HG02973 (cell line): ENCODE measurements around the gene ABCC12.
"Not testable (repeated sequence)": the region's sequence is repeated elsewhere in the genome, so short reads cannot be mapped to it uniquely, and the experiment has no call there.

Experiments used
- ATAC-seq: cut with Tn5 transposase; IDR thresholded peaks from one replicate; pipeline ENCODE4 v1.9.1; 2021; ENCODE audit warnings: moderate library complexity; ENCODE audit not compliant: unreplicated experiment

Gene ABCC12

DNA sequence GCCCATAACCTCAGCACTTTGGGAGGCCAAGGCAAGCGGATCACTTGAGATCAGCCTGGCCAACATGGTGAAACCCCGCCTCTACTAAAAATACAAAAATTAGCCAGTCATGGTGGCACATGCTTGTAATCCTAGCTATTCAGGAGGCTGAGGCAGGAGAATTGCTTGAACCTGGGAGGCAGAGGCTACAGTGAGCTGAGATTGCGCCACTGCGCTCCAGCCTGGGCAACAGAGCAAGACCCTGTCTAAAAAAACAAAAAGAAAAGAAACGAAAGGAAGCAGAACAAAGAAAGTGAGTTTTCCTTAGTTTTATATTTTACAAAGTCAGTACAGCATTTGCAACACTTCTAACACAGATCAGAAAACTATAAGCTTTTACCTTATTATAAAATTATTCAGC lies 10.8 kb upstream of the ABCC12 start:
- ATAC-seq, result not testable (repeated sequence)

DNA sequence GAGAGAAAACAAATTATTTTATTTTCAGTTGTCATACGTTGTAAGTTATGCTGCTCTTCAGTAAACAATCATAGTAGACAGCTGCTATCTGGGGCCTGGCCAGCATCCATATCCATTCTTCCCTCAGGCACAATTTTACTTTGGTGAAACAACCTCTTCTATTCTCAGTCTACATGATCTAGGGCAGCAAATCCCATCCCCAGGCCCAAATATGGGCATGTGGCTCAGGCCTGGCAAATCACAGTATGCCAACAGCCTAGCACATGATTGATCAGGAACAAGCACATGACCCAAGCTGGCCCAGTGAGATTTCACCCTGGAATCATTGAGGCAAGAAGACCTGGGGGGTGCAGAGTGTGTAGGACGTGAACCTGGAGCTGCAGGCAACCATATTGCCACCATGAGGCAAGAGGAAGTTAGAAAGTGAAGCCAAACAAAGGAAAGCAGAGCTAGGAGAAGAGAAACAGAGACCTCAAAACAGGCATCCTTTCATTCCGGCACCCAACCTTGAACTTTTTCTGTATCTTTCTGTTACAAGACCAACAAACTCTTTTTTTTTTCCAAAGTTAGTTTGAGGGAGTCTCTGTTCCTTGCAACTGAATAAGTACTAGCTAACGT lies 10.3 kb upstream of the ABCC12 start:
- ATAC-seq, result no peak

DNA sequence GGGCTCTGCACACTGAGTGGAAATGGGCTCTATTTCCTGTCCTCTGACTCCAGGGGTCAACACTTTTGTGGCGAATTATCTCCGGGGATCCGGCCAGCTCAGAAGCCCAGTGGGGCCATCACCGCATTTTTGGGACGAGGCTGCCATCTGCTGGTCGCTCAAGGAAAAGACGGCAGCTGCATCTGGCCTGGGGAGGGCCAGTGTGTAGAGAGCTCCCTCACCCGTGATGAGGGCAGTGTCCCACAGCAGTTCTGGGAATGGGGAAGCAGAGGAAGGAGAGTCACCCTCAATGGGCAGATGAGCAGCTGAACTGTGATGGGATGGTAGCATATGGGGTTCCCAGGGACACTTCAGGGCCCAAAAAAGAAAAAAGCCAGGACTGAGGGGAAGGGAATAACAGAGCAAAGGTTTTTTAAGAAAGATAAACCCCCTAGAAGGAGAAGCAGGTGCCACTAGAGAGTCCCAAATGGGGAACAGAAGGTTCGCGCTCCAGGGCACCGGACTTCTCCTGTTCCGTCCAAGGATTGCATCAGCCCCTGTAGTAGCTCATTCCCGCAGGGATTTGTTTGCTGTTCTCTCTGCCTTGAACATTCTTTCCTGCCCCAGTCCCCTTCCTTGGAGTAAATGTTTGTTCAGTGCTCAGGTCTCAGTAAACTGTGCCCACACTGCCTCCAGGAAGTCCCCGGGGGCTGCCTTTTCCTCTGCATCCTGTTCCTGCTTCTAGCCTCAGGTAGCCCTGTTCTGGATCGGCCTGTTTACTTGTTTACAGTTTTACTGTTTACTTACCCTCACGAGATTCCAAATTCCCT lies 9.3 kb upstream of the ABCC12 start:
- ATAC-seq, result peak; percentile 67

DNA sequence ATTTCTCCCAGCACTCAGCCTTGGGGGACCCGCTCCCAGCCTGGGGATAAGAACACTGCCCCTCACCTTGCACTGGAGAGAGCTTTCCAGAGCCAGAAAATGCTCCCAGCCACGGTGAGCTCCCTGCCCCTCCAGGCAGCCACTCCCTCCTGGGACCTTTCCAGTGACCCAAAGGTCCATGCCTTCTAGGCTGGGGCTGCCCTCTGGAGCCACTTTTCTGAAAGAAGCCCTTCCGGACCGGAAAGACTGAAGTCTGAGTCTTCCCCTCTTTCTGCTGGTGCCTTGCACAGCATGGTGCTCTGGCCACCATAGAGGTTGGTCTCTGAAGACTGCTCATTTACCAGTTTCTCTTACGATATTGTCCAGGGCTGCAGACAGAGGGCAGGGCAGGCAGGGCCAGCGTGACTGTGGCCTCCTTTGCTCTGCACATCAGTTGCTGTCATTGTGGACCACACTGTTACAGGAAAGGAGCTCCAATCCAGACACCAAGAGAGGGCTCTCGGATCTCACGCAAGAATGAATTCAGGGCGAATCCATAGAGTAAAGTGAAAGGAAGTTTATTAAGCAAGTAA lies 7.1 kb upstream of the ABCC12 start:
- ATAC-seq, result no peak

DNA sequence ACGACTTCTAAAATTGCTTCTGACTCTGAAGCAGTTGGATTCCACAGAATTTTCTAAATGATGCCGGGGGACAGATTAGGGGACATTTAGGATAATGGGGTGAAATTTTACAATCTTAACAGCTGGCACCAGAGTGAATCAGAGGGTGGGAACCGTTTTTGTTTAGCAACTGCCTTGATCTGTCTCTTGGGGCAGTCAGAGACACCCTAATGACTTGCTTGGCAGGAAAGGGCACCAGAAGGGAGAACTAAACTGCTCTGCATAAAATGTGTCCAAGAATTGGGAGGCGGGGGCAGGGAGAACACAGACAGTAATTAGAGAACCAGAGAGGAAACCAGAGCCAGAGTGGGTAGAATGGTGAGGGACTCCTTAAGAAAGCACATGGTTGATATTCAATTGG lies 6.1 kb upstream of the ABCC12 start:
- ATAC-seq, result no peak

DNA sequence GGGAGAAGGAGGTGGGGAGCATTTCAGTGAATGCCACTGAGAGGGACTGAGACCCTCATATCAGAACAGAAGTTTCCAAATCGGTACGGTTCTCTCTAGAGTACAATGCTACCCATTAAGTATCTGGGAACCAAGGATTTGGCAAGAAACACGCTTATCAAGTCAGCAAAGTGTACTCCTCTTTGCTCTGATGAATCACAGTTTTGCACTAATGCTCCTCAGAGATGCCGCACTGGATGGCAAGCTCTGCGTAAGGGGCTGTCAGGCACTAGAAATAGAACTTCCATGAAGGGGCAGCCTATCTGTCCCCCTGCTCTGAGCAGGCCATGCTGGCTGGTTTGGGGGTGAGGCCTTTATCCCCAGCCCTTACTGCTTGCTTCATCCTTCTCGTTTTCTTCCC lies 4.8 kb upstream of the ABCC12 start:
- ATAC-seq, result no peak

DNA sequence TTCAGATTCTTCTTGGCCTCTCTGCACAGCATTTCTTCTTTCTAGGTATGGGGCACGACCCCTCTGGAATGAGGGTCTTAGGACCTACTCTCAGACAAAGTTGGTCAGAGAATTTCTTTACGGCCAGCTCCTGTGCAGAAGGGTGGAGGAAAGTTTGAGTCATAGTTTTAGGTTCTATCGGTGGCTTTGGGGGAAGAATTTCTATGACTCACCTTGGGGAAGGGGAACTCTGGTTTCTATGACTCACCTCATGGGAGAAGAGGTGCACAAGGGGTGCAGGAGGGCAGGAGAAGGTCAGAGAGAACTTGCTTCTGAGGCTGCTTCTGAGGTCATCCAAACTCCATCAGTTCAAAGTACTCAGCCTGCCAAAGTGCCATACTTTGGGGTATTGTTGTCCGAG lies 2.5 kb upstream of the ABCC12 start:
- peak; percentile 77 for ATAC-seq

DNA sequence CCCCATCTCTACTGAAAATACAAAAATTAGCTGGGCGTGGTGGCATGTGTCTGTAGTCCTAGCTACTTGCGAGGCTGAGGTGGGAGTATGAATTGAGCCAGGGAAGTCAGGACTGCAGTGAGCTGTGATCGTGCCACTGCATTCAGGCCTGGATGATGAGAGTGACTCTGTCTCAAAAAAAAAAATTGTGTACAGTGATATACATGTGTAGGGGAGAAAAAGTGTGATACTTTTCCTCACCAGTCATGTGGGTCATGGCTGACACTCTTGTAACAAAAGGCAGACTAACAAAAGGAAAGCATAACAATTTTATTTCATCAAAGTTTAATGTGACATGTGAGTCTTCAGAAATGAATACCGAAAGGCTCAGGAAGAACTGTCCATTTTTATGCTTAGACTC lies 2.0 kb upstream of the ABCC12 start:
- ATAC-seq, result no peak

DNA sequence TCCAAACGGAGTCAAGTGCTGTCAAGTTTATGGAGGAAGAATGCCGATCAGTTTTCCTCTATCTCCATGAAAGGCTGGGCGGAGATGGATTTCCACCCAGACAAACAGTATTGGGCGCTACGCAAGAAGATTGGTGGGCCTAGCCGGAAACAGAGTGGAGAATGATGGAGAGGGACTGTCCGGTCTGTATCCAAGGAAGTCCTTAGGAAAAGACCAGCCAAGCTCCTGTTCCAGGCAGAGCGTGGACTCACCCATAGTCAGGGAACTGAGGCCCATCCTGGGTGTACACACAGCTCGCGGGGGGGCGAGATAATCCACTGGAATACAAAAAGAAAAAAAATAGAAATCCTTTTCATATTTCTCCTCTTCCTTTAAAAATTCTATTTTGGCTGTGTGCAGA lies 1.5 kb upstream of the ABCC12 start:
- ATAC-seq, result no peak

DNA sequence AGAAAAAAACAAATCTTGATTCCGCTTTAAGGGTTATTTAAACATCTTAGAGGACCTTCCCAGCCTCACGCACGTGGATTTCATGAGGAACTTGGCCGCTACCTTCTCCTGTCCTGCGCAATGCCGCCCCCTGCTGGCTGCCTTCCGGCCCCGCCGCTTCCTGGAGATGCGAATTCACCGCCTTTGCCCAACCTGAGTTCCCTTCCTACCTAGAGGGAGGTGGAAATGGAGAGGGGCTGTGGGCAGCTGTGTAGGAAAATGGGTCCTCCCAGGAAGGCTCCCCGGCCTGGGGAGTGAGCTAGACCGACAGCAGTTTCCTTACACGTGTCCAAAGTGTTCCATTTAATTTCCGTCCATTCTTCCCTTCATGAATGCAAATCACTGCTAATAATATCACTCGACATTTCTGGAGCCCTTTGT lies 1.0 kb upstream of the ABCC12 start:
- ATAC-seq, result no peak

DNA sequence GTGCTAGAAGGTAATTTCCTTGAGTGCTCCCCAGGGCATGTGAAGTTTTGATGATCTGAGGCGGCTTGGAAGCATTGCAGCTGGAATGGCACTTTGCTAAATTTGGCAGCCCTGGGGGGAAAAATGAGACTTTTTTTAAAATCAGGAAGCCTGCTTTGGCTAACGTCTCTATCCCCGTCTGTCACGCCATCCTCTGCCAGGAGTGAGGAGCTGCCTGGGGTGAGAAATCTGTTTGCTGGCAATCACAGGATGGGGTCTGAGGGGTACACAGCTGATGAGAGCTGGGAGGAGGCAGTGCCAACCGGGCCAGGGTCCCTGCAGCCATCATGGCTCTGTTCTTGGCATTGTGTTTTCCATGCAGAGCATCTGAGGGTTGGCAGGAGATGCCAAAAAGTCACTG lies 2.0 kb downstream of the ABCC12 start:
- ATAC-seq, result no peak

DNA sequence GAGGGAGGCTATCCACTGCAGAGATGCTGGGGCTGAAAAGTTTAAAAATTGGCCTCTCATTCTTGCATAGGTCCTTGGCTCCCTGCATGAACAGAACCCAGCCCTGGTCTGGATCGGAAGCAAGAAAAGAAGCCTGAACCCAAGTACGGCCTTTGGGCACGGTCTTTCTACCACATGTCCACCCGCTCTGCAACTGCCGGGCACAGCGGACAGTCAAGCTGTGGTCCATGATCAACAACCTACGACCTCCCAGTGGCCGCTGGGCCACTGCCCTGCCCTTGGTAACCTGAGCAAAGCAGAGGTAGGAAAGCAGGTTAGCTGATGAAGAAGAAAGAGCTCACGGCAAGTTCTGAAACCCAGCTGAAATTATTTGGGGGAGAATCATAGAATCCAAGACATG lies 3.6 kb downstream of the ABCC12 start:
- no peak for ATAC-seq

DNA sequence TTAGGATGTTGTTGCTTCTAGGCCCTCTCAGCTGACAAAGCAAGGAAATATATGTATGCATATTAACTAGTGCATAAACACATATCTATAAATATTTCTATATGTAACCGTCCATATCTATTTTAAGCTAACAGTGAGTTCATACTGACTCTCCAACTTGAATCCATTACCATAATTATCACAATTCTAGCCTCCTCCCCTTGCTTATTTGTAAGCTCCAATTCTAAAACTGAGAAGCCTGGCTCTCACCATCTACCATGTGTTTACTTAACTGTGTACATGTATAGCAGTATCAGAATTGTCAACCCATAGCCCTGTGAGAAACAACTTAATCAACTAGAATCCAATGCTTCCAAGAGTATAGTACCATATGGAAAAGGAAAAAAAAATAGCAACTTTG lies 5.1 kb downstream of the ABCC12 start:
- ATAC-seq, result no peak

DNA sequence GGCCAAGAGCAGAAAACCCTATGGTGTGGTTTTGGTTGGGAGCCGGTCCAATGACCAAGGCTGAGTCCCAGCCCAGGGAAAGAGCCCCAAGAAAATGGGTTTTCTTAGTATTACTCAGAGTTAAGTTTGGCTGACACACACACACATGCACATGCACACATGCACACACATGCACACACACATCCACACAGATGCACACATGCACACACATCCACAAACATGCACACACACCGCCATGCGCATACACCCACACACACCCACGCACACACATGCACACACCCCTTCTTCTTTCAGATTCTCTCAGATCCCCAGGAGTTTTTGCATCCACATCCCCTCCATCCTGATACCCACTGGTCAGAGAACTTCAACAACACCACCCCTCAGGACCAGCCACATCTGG lies 9.1 kb downstream of the ABCC12 start:
- no peak for ATAC-seq

DNA sequence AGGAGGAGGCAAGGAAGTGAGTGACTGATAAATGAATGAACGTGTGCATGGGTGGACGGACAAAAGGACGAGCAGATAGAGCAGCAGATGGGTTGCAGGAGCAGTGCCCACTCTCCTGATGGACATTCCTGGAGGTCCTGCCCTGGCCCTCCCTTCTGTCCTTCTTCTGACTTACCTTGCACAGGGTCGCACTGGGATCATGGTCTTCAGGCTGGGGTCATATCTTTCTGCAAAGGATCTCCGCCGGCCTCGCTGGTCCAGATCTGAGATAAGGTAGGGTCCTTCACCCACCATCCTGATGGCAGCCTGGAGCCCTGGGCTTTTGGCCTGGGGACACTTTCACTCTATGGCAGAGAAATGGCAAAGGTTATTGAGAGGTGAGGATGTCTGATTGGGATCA lies 9.7 kb downstream of the ABCC12 start:
- no peak for ATAC-seq

DNA sequence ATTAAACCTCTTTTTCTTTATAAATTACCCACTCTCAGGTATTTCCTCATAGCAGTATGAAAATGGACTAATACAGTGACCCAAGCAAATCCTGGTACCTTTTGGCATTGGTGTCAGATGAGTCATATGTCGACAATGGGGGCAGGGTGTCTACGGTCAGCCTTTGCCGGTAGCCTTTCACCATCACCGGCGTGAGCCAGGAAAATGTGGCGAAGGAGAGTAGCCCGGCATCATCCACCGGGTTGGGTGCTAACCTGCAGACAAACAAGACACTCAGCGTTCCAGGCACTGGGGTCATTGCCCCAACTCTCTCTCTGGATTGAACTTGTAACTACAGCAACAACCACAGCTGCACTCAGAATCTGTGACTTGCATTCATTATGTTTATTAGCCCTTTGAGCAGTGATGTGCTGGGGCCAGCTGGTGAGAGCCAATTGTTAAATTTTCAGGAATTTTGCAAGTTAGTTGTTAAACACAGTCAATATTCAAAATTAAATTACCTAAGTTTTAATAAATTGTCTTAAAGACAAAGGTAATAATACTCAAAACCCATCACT lies 11.9 kb downstream of the ABCC12 start:
- no peak for ATAC-seq

DNA sequence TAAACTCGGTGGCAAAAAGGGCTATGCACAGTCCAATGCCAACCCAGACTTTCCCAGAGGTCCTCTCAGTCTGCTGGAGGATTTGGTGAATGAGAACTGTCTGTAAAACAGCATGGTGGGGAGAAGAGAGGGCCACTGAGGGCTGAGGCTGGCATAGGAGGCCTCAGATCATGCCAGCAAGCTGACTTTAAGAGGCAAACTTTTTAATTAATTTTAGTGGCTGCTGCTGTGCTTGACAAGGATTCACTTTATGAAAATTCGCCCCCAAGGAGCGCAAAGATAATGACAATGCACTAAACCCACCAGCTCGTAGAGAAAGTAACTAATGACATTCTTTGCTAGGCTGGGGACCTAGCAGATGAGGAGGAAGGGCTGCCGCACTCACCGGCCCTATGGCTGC lies 15.0 kb downstream of the ABCC12 start:
- no peak for ATAC-seq

DNA sequence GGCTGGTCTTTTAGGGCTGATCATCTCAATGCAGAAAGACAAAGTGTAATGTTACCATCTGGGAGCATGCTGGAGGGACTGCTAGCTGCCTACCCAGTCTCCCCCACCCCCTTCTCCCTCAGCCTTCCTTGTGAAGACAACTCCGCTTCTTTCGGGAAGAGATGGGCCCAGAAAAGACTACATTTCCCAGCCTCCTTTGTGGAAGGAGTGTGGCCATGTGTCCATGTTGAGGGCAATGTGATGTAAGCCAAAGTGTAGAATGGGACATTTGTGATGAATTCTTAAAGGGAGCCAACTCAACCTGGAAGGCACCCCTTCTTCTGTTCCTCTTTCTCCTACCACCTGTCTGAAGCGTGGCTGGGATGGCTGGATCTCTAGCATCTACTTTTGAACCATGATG lies 16.3 kb downstream of the ABCC12 start:
- ATAC-seq, result no peak

DNA sequence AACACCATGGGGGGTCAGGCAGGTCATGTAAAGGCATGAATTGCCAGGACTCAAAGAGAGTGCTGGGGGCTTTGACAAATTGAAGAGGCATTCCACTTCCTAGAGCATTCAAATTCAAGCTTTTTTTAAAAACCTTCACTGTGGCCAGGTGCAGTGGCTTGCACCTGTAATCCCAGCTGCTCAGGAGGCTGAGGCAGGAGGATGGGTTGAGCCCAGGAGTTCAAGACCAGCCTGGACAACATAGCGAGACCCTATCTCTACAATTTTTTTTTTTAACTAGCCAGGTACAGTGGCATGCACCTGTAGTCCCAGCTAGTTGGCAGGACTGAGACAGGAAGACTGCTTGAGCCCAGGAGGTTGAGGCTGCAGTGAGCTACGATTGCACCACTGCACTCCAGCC lies 17.2 kb downstream of the ABCC12 start:
- ATAC-seq, result no peak

DNA sequence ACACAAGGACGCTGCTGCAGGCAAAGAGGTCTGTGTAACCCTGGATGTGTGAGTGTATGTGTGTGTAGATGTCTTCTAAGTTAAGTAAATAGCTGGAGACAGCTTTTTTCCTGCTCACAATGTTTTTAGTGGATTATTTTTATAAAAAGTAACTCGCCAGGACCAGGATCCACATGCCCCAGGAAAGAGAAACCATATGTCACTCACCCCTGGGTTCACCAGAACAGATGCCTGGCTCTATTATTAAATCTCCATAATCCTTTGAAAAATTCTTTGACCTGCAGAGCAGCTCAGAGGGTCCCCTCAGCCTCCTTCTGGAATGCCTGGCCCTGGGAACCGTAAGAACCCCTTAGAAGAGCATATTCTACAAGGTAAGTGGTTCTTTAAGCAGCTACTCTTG lies 18.0 kb downstream of the ABCC12 start:
- ATAC-seq, result no peak

DNA sequence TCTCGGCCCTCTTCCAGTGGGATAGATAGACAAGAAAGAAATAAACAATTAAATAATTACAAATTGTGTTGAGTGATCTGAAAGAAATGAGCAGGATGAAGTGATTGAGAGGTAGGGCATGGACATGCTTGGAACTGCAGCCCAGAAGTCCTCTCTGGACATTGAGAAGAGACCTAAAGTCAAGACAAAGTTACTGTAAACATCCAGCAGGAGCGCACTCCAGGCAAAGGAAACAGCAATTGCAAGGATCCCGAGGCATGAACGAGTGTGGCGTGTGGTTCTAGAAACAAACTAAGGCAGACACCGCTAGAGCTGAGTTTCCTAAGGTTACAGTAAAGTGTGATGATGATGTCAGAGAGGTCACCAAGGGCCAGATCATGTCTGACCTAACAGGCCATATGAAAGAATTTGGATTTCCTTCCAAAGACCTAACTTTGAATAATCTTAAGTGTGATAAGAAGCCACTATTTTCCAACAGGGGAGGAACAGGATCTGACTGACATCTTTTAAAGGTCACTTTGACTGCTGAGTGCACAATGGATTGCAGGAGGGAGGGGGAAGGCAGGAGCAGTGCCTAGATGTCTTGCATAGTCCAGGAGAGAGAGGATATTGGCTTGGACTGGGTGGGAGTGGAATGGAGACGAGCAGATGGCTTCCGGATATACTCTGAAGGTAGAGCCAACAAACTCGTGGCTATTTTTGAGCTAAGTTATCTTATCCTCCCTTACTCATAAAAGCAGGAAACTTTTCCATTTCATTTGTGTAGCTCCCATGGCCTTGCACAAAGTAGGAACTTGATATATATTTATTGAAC lies 19.0 kb downstream of the ABCC12 start:
- no peak for ATAC-seq
